IMR-90 (cell line): ENCODE measurements around the gene SLC25A19. TPM values are rescaled to one million over a fixed set of nuclear protein-coding genes. Genes with fewer than 3 reads are reported as not detected.

ENCODE experiments used
- ATAC-seq: fragments of 200-7000 bp; cut with Tn5 transposase; 2 replicates; pipeline ENCODE4 v1.9.1; 2020; ENCODE audit warnings: low read depth, mild to moderate bottlenecking, moderate library complexity
- BruUV-seq: library from RNA; stranded (reverse); fragments of 400-500 nt; replicated peaks from 2 replicates; lab custom pipeline; 2021; lab: Mats Ljungman, UMichigan
- CTCF ChIA-PET: fragments of 300-600 bp; formaldehyde crosslinking; extraction: SDS; loops from one replicate; lab custom pipeline; 2021; ENCODE audit warnings: antibody characterized with exemption; lab: Yijun Ruan, JAX
- POLR2A ChIA-PET: fragments of 300-600 bp; sonication (Branson Sonifier 250); formaldehyde crosslinking; loops from one replicate; lab custom pipeline; 2022; ENCODE audit warnings: antibody characterized with exemption; ENCODE audit not compliant: unreplicated experiment; lab: Charles Lee
- DNase-seq: peaks from one replicate; pipeline ENCODE4 v3.0.0; 2013
- H2AFZ ChIP-seq: replicated peaks from 2 replicates; pipeline ENCODE3; 2013; ENCODE audit warnings: low read length, mild to moderate bottlenecking; ENCODE audit not compliant: poor library complexity
- H2AK5ac ChIP-seq: 2 replicates; pipeline ENCODE4 v1.6.1; 2013; ENCODE audit warnings: low read depth, low read length, inconsistent platforms
- H2AK9ac ChIP-seq: replicated peaks from 2 replicates; pipeline ENCODE3; 2013; ENCODE audit warnings: mild to moderate bottlenecking, low read depth, low read length, moderate library complexity; ENCODE audit not compliant: poor library complexity
- H2BK120ac ChIP-seq: 2 replicates; pipeline ENCODE4 v1.6.1; 2013; ENCODE audit warnings: low read depth, low read length, inconsistent platforms
- H2BK15ac ChIP-seq: 3 replicates; pipeline ENCODE4 v1.6.1; 2013; ENCODE audit warnings: low read depth, low read length, inconsistent platforms
- H2BK20ac ChIP-seq: 2 replicates; pipeline ENCODE4 v1.6.1; 2013; ENCODE audit warnings: low read depth, mild to moderate bottlenecking, inconsistent platforms, low read length, moderate library complexity
- H2BK5ac ChIP-seq: 2 replicates; pipeline ENCODE4 v1.6.1; 2013; ENCODE audit warnings: mild to moderate bottlenecking, low read depth, low read length, inconsistent platforms; ENCODE audit not compliant: poor library complexity, severe bottlenecking
- H3K14ac ChIP-seq: replicated peaks from 2 replicates; pipeline ENCODE4 v1.6.1; 2013; ENCODE audit warnings: low read depth, low read length, inconsistent platforms
- H3K18ac ChIP-seq: 2 replicates; pipeline ENCODE4 v1.6.1; 2013; ENCODE audit warnings: low read depth, low read length, control low read depth
- H3K23ac ChIP-seq: 2 replicates; pipeline ENCODE4 v1.6.1; 2013; ENCODE audit warnings: low read depth, low read length, inconsistent platforms
- H3K27ac ChIP-seq: 2 replicates; pipeline ENCODE4 v1.5.1; 2013; ENCODE audit warnings: mild to moderate bottlenecking, control low read depth, low read length; ENCODE audit not compliant: insufficient read depth
- H3K27me3 ChIP-seq: 2 replicates; pipeline ENCODE4 v1.6.1; 2013; ENCODE audit warnings: low read length; ENCODE audit not compliant: control insufficient read depth, insufficient read depth
- H3K36me3 ChIP-seq: 2 replicates; pipeline ENCODE4 v1.6.1; 2013; ENCODE audit warnings: low read length, mixed read lengths; ENCODE audit not compliant: control insufficient read depth, insufficient read depth
- H3K4ac ChIP-seq: 2 replicates; pipeline ENCODE4 v1.6.1; 2013; ENCODE audit warnings: low read depth, low read length, inconsistent platforms
- H3K4me1 ChIP-seq: 2 replicates; pipeline ENCODE4 v1.6.1; 2013; ENCODE audit warnings: low read length, mixed read lengths; ENCODE audit not compliant: control insufficient read depth, insufficient read depth
- H3K4me2 ChIP-seq: 2 replicates; pipeline ENCODE4 v1.6.1; 2013; ENCODE audit warnings: low read depth, mild to moderate bottlenecking, control low read depth, low read length, moderate library complexity
- H3K4me3 ChIP-seq: 2 replicates; pipeline ENCODE4 v1.5.1; 2013; ENCODE audit warnings: low read depth, mild to moderate bottlenecking, control low read depth, low read length, moderate library complexity; ENCODE audit not compliant: insufficient read depth
- H3K56ac ChIP-seq: 2 replicates; pipeline ENCODE4 v1.6.1; 2013; ENCODE audit warnings: low read length, inconsistent platforms; ENCODE audit not compliant: insufficient read depth; ENCODE audit errors: extremely low read depth
- H3K79me1 ChIP-seq, 2 experiments: 2 replicates each; pipeline ENCODE4 v1.6.1; 2013; ENCODE audit warnings: low read length in 2 of 2, inconsistent platforms in 1 of 2, low read depth in 1 of 2
- H3K9ac ChIP-seq: 2 replicates; pipeline ENCODE4 v1.6.1; 2013; ENCODE audit warnings: low read depth, low read length, control low read depth
- H3K9me1 ChIP-seq: 2 replicates; pipeline ENCODE4 v1.6.1; 2013; ENCODE audit warnings: low read length, inconsistent platforms; ENCODE audit not compliant: insufficient read depth
- H3K9me3 ChIP-seq: 2 replicates; pipeline ENCODE4 v1.6.1; 2013; ENCODE audit warnings: low read length; ENCODE audit not compliant: control insufficient read depth, insufficient read depth
- H4K20me1 ChIP-seq: 2 replicates; pipeline ENCODE4 v1.6.1; 2013; ENCODE audit warnings: low read length, inconsistent platforms; ENCODE audit not compliant: insufficient read depth
- H4K5ac ChIP-seq: 2 replicates; pipeline ENCODE4 v1.6.1; 2013; ENCODE audit warnings: mild to moderate bottlenecking, low read depth, low read length, control low read depth
- H4K8ac ChIP-seq, 2 experiments: 2 replicates each; pipeline ENCODE4 v1.6.1; 2013; ENCODE audit warnings: low read depth in 2 of 2, low read length in 2 of 2, control low read depth in 1 of 2, inconsistent platforms in 1 of 2
- H4K91ac ChIP-seq: 2 replicates; pipeline ENCODE4 v1.6.1; 2013; ENCODE audit warnings: low read depth, low read length, inconsistent platforms; ENCODE audit not compliant: insufficient read depth
- BHLHE40 ChIP-seq: fragments of 150-350 bp; IDR thresholded peaks from 2 replicates; pipeline ENCODE4 v1.6.1; 2016; ENCODE audit warnings: mild to moderate bottlenecking, low read depth, low read length
- ELK1 ChIP-seq: fragments of 150-350 bp; IDR thresholded peaks from 2 replicates; pipeline ENCODE4 v1.6.1; 2016; ENCODE audit warnings: low read depth, mild to moderate bottlenecking, low read length, moderate library complexity, borderline replicate concordance
- MAZ ChIP-seq: IDR thresholded peaks from 2 replicates; pipeline ENCODE4 v1.6.1; 2012; ENCODE audit warnings: low read depth, mild to moderate bottlenecking, low read length, improper control_type of control experiment, moderate library complexity, borderline replicate concordance
- MXI1 ChIP-seq: IDR thresholded peaks from 2 replicates; pipeline ENCODE4 v1.6.1; 2012; ENCODE audit warnings: low read depth, mild to moderate bottlenecking, low read length, moderate library complexity, borderline replicate concordance
- RCOR1 ChIP-seq: IDR thresholded peaks from 2 replicates; pipeline ENCODE4 v1.6.1; 2012; ENCODE audit warnings: mild to moderate bottlenecking, low read length, improper control_type of control experiment; ENCODE audit not compliant: insufficient replicate concordance
- SMC3 ChIP-seq: fragments of 150-350 bp; IDR thresholded peaks from 2 replicates; pipeline ENCODE4 v1.6.1; 2016; ENCODE audit warnings: low read depth, mild to moderate bottlenecking, antibody characterized with exemption, low read length, moderate library complexity
- WGBS, 2 experiments: methylation state at CpG; one replicate each; pipeline versions ENCODE4 v1.1.5 to v1.1.7; 2013; ENCODE audit warnings: missing lambda C conversion rate in 2 of 2; ENCODE audit not compliant: insufficient read length in 1 of 2; ENCODE audit errors: extremely low coverage in 2 of 2; 5-methylcytosine and 5-hydroxymethylcytosine counted together
- dilution Hi-C: fragments of 300-500 bp; cut with HindIII; formaldehyde crosslinking; loops from one replicate; pipeline ENCODE4 v1.14.3; 2018; ENCODE audit warnings: low sequenced_read_pairs; ENCODE audit not compliant: unreplicated experiment
- in situ Hi-C: fragments of 300-500 bp; cut with MboI; formaldehyde crosslinking; loops from 3 replicates; pipeline ENCODE4 v1.14.3; 2019; ENCODE audit warnings: low sequenced_read_pairs, inconsistent platforms, mixed read lengths
- intact Hi-C: fragments of 100-400 bp; cut with micrococcal nuclease; formaldehyde crosslinking; loops from 2 replicates; pipeline ENCODE4 v1.10.0; 2022
- polyA plus RNA-seq, 3 experiments: library from polyadenylated mRNA; depleted of rRNA; stranded (reverse); fragments of >200 nt; gene quantifications; 2 replicates each; pipeline ENCODE4 v1.2.3, GENCODE V29; 2012; ENCODE audit warnings: low replicate concordance in 1 of 3
- total RNA-seq: library from RNA; depleted of rRNA; stranded (reverse); fragments of >200 nt; gene quantifications from 2 replicates; pipeline ENCODE4 v1.2.3, GENCODE V29; 2012

Gene SLC25A19
- total and polyA plus RNA-seq, 2 of the 4 experiments (the other 2 are of a cell fraction), result 9.1 to 9.2 TPM

GRCh38 chr17:75267411-75268232, 21.6 kb downstream of the SLC25A19 start:
- H2BK15ac ChIP-seq, result no peak overlapping the region
- no peak overlapping the region for H3K18ac ChIP-seq
- WGBS, 2 experiments, result no CpG with 5 or more reads among the region's 14 CpGs
- no peaks in the 10 kb centered on the region for H4K20me1 ChIP-seq
- no peak overlapping the region for H3K4me2 ChIP-seq
- no peak overlapping the region for H2AK9ac ChIP-seq
- no peak overlapping the region for H3K4ac ChIP-seq
- H3K56ac ChIP-seq, result no peak overlapping the region
- H3K9me3 ChIP-seq, result no peaks in the 10 kb centered on the region
- no peaks in the 10 kb centered on the region for H3K27me3 ChIP-seq
- no peak overlapping the region for H3K14ac ChIP-seq
- H2BK120ac ChIP-seq, result no peak overlapping the region
- TF ChIP-seq MXI1, result no peak
- TF ChIP-seq RCOR1, result no peak
- TF ChIP-seq BHLHE40, result no peak
- TF ChIP-seq ELK1, result no peak
- TF ChIP-seq SMC3, result no peak
- no peak for TF ChIP-seq MAZ
- no peak overlapping the region for H2BK5ac ChIP-seq
- no peaks in the 10 kb centered on the region for H3K9me1 ChIP-seq
- CTCF ChIA-PET, result no interaction called here
- H3K27ac ChIP-seq, result no peak overlapping the region
- intact Hi-C loops, result no loop called here
- dilution Hi-C loops, result no loop called here
- peaks cover 26% of the 10 kb centered on the region for H3K36me3 ChIP-seq
- H4K5ac ChIP-seq, result no peak overlapping the region
- no peak overlapping the region for H2AFZ ChIP-seq
- no peak for DNase-seq
- BruUV-seq, result no TSS peak
- no peak for ATAC-seq
- no peak overlapping the region for H2AK5ac ChIP-seq
- no peak overlapping the region for H4K91ac ChIP-seq
- no peak overlapping the region for H3K4me3 ChIP-seq
- no peak overlapping the region for H3K9ac ChIP-seq
- peaks cover 11% of the 10 kb centered on the region for H3K4me1 ChIP-seq
- H4K8ac ChIP-seq, result no peak overlapping the region
- H3K79me1 ChIP-seq, result peaks cover 12 to 13% of the 10 kb centered on the region in 2 experiments; a peak in 3 of 4 replicates
- in situ Hi-C loops, result no loop called here
- H2BK20ac ChIP-seq, result no peak overlapping the region
- no peak overlapping the region for H3K23ac ChIP-seq
- POLR2A ChIA-PET, result interaction anchor here (0.7 kb wide), 1 partner anchor 126 kb away, joined by 23 read pairs; no protein-coding TSS in a partner anchor
